MCF 10A (cell line): ENCODE results near the gene INPP5B. TPM values are rescaled to one million over a fixed set of nuclear protein-coding genes. Genes with fewer than 3 reads are reported as not detected.

ENCODE experiments used
- BruUV-seq: library from RNA; stranded (reverse); fragments of 400-500 nt; replicated peaks from 2 replicates; lab custom pipeline; 2021; lab: Mats Ljungman, UMichigan
- CTCF ChIA-PET: fragments of 300-600 bp; sonication (Branson Sonifier 250); formaldehyde crosslinking; extraction: SDS; loops from one replicate; lab custom pipeline; 2021; ENCODE audit warnings: antibody characterized with exemption, inconsistent platforms; lab: Yijun Ruan, JAX
- POLR2A ChIA-PET: fragments of 300-600, 350-650 bp; sonication (Branson Sonifier 250); formaldehyde crosslinking; extraction: SDS; loops from one replicate; lab custom pipeline; 2020; ENCODE audit warnings: antibody characterized with exemption, inconsistent platforms; lab: Yijun Ruan, JAX
- DNase-seq: peaks from one replicate; pipeline ENCODE4 v3.0.0-alpha.2; 2018; ENCODE audit not compliant: unreplicated experiment
- H3K27ac Mint-ChIP-seq: one replicate; pipeline ENCODE4 v1.8.0; 2022; ENCODE audit warnings: mild to moderate bottlenecking, low read depth, mixed read lengths; ENCODE audit not compliant: unreplicated experiment
- H3K27me3 Mint-ChIP-seq: one replicate; pipeline ENCODE4 v1.8.0; 2022; ENCODE audit warnings: mixed read lengths; ENCODE audit not compliant: insufficient read depth, unreplicated experiment
- H3K36me3 Mint-ChIP-seq: one replicate; pipeline ENCODE4 v1.8.0; 2022; ENCODE audit warnings: mild to moderate bottlenecking, moderate library complexity, mixed read lengths; ENCODE audit not compliant: insufficient read depth, unreplicated experiment
- H3K4me1 Mint-ChIP-seq: one replicate; pipeline ENCODE4 v1.8.0; 2022; ENCODE audit warnings: mixed read lengths; ENCODE audit not compliant: insufficient read depth, unreplicated experiment
- H3K4me3 Mint-ChIP-seq: one replicate; pipeline ENCODE4 v1.8.0; 2022; ENCODE audit warnings: mild to moderate bottlenecking, moderate library complexity, mixed read lengths; ENCODE audit not compliant: unreplicated experiment
- H3K9me3 Mint-ChIP-seq: one replicate; pipeline ENCODE4 v1.8.0; 2022; ENCODE audit warnings: mixed read lengths; ENCODE audit not compliant: unreplicated experiment
- intact Hi-C: fragments of 100-400 bp; cut with micrococcal nuclease; formaldehyde crosslinking; loops from 2 replicates; pipeline ENCODE4 v1.14.1; 2022
- total RNA-seq: library from RNA; stranded (reverse); gene quantifications from 2 replicates; pipeline ENCODE4 v1.2.3, GENCODE V29; 2022
- TF ChIP-seq, protein P1 (sequence below): fragments of 200-600 bp; IDR thresholded peaks from one replicate; pipeline ENCODE4 v1.8.0; 2022; ENCODE audit warnings: antibody characterized with exemption, mild to moderate bottlenecking; ENCODE audit not compliant: unreplicated experiment

The INPP5B gene
- total RNA-seq, 1 experiment from 2014 or later: 4.7 TPM

DNA sequence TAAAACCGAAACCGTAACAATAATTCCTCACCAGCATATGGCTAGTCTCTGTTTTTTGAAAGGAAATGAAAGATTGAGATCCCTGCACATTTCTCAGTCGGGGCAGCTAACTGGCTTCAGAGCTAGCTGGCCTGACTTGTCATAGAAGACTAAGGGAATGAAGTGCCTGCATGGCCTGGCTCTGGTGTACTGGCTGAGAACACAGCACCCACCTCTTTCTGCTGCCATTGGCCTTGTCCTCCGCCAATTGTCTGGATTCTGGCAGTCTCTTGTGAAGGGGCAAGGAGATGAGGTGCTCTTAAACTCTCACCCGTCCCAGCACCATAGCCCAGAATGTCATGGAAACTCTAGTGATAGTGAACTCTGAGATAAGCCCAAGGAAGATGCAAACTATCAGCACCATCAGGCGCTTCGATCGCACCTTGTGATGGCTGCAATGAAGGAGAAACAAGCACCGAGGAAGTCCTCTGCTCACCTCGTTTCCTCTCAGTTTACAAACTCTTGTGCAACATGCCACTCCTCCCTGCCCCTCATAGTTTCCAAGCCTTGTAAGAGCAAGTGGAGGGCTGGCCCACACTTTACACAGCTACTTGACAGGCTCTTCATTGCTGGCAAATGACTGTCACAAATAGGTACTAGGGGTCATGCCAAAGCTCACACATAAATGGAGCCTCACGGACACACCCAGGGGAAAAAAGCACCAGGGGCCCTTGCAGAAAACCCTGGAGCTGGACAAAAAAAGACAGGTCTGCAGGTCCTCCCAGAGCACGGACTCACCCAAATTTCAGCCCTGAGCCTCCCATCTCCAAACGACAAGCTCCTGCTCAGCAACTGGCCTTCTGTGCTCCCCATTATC lies 16.4 kb downstream of the INPP5B start:
- H3K36me3 Mint-ChIP-seq: no peaks in the 10 kb centered on the region

DNA sequence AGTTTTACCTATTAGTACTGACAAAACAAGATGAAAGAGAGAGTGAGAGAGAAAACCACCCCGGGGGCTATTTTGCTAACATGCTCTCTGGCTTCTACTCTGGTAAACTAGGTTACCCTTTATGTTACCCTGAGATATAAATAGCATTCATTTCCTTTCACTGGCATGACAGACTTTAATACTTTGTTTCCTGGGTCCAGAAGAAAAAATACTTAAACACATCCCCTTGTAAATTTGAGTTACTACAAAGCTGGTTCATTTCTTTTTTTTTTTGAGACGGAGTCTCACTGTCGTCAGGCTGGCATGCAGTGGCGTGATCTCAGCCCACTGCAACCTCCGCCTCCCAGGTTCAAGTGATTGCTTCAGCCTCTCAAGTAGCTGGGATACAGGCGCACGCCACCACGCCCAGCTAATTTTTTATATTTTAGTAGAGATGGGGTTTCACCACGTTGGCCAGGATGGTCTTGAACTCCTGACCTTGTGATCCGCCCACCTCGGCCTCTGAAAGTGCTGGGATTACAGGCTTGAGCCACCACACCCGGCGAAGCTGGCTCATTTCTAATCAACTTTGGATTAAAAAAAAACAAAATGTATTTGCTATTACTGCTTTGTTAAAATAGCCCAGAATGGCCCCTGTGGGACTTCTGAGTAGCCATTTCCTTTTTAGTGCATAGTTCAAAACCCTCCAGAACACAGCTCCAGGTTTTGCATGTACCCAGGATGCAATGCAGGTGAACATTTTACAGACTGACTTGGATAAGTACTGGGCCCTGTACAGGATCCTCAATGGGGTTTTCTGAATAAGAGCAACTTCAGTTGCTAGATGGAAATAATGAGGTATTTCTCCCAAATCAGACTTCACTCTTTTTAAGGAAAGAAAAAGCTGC lies 20.6 kb downstream of the INPP5B start:
- Mint-ChIP-seq H3K27me3 (no peaks in the 10 kb centered on the region), H3K4me1 (peaks cover 12% of the 10 kb centered on the region), H3K4me3 (no peak overlapping the region), H3K36me3 (no peaks in the 10 kb centered on the region), H3K27ac (no peak overlapping the region), H3K9me3 (no peaks in the 10 kb centered on the region)
- ChIA-PET CTCF (interaction anchor here (0.5 to 1.5 kb wide), 5 partner anchors 10 to 66 kb away, joined by 3 to 5 read pairs (median 4); partner anchors contain the start of gene MTF1), POLR2A (no interaction called here)
- intact Hi-C loops: no loop called here
- TF ChIP-seq, protein P1, sequence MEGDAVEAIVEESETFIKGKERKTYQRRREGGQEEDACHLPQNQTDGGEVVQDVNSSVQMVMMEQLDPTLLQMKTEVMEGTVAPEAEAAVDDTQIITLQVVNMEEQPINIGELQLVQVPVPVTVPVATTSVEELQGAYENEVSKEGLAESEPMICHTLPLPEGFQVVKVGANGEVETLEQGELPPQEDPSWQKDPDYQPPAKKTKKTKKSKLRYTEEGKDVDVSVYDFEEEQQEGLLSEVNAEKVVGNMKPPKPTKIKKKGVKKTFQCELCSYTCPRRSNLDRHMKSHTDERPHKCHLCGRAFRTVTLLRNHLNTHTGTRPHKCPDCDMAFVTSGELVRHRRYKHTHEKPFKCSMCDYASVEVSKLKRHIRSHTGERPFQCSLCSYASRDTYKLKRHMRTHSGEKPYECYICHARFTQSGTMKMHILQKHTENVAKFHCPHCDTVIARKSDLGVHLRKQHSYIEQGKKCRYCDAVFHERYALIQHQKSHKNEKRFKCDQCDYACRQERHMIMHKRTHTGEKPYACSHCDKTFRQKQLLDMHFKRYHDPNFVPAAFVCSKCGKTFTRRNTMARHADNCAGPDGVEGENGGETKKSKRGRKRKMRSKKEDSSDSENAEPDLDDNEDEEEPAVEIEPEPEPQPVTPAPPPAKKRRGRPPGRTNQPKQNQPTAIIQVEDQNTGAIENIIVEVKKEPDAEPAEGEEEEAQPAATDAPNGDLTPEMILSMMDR: no peak
- no TSS peak for BruUV-seq
- DNase-seq: no peak

More for the DNA sequence above, 16.4 kb downstream of the INPP5B start:
- POLR2A ChIA-PET: interaction anchor here (0.6 to 3.1 kb wide), 10 partner anchors 9 to 889 kb away, joined by 3 to 25 read pairs (median 4); partner anchors contain the start of genes C1orf122, MTF1 and YRDC
- peak overlapping the region; percentile 89 for H3K4me3 Mint-ChIP-seq
- H3K27ac Mint-ChIP-seq: peak overlapping the region; percentile 57
- intact Hi-C loops: no loop called here
- DNase-seq: peak; percentile 38
- peaks cover 20% of the 10 kb centered on the region for H3K4me1 Mint-ChIP-seq
- CTCF ChIA-PET: interaction anchor here (1.0 to 1.3 kb wide), 4 partner anchors 45 to 95 kb away, joined by 3 to 5 read pairs (median 4); no protein-coding TSS in a partner anchor
- H3K9me3 Mint-ChIP-seq: no peaks in the 10 kb centered on the region
- no TSS peak for BruUV-seq
- TF ChIP-seq, protein P1: no peak
- no peaks in the 10 kb centered on the region for H3K27me3 Mint-ChIP-seq

DNA sequence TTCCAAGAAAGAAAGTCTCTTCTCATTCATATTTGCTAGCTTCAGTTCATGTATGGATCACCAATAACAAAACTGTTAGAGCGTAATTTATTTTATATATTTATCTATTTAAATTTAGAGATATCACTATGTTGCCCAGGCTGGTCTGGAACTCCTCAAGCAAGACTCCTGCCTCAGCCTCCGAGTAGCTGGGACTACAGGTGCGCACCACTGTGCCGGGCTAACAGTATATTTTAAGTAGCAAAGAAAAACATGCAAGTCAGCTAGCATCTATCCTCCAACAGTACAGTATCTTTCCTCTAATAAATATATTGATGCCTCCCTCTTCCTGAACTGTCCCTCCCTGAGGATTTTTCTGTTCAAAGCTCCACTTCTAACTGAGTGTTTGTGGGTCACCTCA lies 21.5 kb downstream of the INPP5B start:
- no peaks in the 10 kb centered on the region for H3K36me3 Mint-ChIP-seq
- H3K4me3 Mint-ChIP-seq: no peak overlapping the region
- H3K27me3 Mint-ChIP-seq: no peaks in the 10 kb centered on the region
- H3K4me1 Mint-ChIP-seq: peaks cover 2% of the 10 kb centered on the region
- intact Hi-C loops: no loop called here
- TF ChIP-seq, protein P1: no peak
- no peaks in the 10 kb centered on the region for H3K9me3 Mint-ChIP-seq
- ChIA-PET CTCF (interaction anchor here (0.7 to 1.5 kb wide), 2 partner anchors 25 to 50 kb away, joined by 3 to 4 read pairs; no protein-coding TSS in a partner anchor), POLR2A (no interaction called here)
- no TSS peak for BruUV-seq
- H3K27ac Mint-ChIP-seq: no peak overlapping the region
- DNase-seq: no peak
